NK-92 treated with Interleukin-12 subunit alpha and Interleukin-12 subunit beta, amount 100 ng/mL, for 24 hours (cell line): ENCODE results near the gene DHX8.
"Not testable (repeated sequence)": the region's sequence is repeated elsewhere in the genome, so short reads cannot be mapped to it uniquely, and the experiment has no call there.

Experiments
- DNase-seq: peaks from one replicate; lab custom pipeline; 2025; lab: John Stamatoyannopoulos, UW

The DHX8 gene

GRCh38 chr17:43483674-43484551, at the start of gene DHX8:
Gene DHX8, plus strand, starts transcription at chr17:43483975. Its CDS starts 63 bp downstream, at chr17:43484038.
- DNase-seq: peak; percentile 98

DNA sequence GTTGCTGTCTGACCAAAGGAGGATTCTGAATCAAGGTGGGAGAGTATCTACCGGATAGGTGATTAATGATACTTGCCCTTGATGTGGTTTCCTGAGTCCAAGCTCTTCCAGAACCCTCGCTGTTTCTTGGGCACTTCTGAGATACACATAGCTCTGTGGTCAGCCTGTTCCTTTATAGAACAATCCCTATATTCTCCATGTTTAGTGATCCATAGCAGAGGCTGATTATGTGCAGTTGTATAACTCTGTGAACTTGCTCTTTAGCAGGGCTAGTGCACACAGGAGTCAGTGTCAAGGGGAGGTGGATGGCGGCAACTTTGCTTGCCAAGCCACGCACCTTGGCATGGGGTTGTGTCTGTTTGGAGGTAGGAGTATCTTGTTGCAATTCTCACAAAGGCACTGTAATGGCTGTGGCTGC, 48.9 kb upstream of the DHX8 start:
- no peak for DNase-seq

DNA sequence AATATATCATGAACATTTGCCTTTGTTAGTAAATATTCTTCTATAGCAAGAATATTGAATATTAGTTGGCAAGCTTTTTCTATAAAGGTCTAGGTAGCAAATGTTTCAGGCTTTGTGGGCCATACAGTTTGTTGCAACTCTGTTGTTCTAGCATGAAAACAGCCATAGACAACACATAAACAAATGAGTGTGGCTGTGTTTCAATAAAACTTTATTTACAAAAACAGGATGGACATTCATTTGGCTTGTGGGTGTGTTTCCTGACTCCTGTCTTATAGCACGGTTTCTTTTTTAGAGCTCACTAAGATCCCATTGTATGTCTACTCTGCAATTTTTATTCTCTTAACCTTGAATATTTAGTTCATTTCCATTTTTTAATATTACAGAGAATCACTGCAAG, 46.0 kb upstream of the DHX8 start:
- no peak for DNase-seq

GRCh38 chr17:43438626-43439025, 45.1 kb upstream of the DHX8 start:
- no peak for DNase-seq

DNA sequence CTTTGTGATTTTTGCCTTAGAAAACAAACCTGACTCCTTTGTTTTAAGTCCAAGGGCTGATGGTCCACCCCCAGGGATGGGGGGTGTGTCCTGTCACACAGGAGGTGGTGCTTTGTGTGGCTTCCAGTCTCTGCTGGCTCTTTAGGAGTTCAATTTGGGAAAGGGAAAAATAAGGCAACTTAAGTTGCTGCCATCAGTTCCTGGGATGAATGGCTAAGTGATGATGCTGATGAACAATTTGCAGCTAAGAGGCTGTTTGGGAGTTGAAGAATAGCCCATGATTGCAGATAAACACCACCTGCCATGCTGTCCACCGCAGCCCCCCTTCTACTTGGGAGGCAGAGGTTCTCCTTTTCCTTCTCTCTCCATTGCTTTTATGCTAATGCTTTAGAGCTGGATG, 44.7 kb upstream of the DHX8 start:
- DNase-seq: no peak

DNA sequence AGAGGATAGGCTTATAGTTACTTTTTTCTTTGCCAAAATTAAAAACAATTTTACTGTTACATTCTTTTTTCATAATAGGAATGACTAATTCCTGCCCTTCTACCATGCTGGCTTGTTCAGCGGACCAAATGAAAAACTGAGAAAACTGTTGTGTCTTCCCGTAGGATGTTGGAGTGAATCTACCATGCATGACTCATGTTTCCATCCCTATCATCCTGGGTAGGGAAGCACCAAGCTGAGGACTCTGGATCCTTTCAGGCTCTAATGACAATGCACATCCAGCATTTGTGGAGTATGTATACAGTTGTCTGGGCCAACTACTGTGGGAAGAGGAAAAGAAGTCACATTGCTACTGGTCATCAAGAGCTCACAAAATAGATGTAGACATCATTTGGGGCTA, 41.1 kb upstream of the DHX8 start:
- DNase-seq: no peak

DNA sequence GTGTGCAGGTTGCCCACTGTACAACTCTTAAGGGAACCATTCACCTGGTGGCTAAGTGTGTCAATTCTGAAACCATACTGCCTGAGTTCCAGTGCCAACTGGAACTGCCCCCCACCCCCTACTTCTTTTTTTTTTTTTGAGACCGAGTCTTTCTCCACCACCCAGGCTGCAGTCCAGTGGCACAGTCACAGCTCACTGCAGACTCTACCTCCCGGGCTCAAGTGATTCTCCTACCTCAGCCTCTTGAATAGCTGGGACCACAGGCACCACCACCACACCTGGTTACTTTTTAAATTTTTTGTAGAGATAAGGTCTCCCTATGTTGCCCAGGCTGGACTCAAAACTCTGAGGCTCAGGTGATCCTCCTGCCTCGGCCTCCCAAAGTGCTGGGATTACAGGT, 40.4 kb upstream of the DHX8 start:
- no peak for DNase-seq

- no peak for DNase-seq
These were observed 39.4 kb upstream of the DHX8 start for GRCh38 chr17:43444223-43445008.

DNA sequence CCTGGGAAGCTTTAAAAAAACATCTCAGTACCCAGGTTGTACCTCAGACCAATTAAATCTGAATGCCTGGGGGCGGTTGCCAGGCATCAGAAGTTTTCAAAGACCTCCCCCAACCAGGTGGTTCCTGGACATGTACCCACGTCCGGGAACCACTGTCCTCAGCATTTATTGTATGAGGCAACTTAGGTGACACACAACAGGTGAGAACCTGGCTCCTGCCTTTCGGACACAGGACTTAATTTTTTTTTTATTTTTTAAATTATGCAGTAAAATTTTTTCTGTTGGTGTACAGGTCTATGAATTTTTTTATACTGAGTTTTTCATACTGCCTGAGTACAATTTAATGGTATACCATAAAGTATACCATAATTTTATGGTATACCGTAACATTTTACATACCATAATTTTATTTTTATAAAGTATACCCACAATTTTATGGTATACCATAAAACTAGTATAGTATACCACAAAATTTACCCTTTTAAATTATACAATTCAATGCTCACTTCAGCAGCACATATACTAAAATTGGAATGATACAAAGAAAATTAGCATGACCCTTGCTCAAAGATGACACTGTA, 38.7 kb upstream of the DHX8 start:
- no peak for DNase-seq

- DNase-seq: no peak
These were observed 37.0 kb upstream of the DHX8 start for GRCh38 chr17:43446773-43447172.

DNA sequence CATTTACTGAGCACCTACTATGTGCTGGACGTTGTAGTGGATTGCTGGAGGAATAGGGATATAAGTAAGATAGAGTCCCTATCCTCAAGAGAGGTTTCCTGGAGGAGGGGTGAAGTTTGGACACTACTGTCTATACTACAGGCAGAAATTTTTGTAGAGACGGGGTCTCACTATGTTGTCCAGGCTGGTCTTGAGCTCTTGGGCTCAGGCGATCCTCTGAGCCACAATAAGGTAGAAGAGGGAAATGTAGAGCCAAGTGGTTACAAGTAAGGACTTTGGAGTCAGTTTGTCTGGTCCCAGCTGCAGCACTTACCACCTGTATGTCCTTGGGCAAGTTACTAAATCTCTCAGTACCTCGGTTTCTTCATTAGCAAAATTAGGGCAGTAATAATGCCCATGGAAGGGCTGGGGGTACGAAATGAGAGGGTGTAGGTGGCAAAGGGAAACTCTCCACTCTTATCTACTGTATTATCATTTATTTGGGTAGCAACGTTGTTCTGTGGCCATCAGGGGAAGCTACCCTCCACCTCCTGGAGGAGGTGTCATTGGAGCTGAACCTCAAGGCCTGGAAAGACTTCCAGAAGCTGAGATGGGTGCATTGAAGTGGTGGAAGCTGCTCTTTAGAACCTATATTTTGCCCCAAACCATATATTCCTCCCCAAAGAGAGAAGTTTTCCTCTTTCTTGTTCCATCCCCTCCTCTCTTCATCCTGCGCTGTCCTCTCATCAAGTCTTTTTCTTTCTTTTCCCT, 34.9 kb upstream of the DHX8 start:
- DNase-seq: no peak

DNA sequence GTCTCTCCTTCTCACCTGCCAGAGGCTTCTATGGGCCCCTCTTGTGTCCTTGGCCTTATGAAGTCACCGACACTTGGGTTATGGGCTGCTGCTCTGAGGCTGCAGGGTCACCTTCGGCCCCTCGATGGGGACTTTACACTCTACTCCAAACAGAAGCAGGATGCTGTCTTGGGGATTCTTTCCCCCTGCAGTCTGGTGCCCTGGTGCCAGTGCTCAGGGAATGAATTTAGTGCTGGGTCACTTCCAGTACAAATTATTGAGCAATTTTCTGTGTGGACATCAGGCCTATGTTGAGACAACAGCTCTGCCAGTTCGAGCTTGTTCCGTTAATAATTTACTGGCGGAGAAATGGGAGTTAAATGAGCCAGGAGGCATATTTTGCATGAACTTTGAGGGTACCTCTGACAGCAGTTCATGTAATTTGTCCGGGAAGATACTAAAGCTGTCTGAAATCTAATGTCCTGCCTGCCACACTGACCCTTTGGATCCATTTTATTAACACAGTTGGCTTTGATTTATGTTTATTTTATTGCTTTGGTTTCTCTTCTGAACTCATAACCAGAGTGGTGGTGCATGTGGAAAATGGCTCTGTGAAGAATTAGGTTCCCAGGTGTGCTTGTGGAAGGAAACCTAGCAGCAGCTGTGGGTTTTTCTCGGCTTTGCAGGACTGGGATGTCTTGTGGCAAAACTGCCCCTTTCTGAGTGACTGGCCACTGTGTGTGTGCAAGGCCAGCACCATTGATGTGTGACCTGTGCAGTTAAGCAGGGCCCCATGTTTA, 34.1 kb upstream of the DHX8 start:
- no peak for DNase-seq

- DNase-seq: not testable (repeated sequence)
These were observed 33.0 kb upstream of the DHX8 start for GRCh38 chr17:43450791-43451190.

DNA sequence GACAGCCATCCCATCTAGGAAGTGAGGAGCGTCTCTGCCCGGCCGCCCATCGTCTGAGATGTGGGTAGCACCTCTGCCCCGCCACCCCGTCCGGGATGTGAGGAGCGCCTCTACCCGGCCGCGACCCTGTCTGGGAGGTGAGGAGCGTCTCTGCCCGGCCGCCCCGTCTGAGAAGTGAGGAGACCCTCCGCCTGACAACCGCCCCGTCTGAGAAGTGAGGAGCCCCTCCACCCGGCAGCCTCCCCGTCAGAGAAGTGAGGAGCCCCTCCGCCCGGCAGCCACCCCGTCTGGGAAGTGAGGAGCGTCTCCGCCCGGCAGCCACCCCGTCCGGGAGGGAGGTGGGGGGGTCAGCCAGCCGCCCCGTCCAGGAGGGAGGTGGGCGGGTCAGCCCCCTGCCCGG, 32.0 kb upstream of the DHX8 start:
- DNase-seq: not testable (repeated sequence)

DNA sequence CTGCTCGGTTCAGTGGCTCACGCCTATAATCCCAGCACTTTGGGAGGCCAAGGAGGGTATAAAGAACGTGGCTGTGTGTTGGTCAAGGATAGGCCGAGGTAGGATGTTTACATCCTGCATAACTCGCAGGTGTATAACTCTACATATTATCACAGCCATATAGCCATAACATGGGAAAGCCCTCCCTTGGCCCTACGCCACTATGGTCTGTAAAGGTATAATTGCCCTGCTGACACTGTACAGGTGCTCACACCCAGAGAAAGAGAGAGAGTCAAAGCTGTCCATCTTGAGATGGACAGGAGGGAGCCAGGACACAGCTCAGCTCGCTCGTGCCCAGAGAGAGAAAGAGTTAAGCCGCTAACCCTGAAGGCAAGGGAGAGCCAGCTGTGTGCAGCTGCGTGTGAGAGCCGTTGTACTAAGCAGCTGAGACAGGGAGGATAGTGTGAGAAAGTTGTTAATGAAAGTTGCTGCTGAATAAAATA, 30.4 kb upstream of the DHX8 start:
- DNase-seq: no peak

DNA sequence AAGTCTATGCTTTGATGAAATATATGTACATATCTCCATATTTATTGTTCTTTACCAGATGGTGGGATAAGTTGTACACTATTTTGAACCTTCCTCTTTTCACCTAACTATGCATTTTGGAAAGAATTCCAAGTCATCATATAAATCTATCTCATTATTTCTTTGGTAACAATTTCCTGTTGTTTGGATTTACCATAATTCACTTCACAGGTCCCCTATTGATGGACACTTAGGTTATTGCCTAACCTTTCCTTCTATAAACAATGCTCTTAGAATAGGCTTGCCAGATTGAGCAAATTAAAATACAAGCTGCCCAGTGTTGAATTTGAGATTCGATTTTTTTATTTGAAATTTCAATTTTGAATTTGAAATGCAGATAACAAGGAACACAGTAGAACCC, 28.9 kb upstream of the DHX8 start:
- DNase-seq: no peak

- no peak for DNase-seq
These were observed 27.7 kb upstream of the DHX8 start for GRCh38 chr17:43456029-43456428.

DNA sequence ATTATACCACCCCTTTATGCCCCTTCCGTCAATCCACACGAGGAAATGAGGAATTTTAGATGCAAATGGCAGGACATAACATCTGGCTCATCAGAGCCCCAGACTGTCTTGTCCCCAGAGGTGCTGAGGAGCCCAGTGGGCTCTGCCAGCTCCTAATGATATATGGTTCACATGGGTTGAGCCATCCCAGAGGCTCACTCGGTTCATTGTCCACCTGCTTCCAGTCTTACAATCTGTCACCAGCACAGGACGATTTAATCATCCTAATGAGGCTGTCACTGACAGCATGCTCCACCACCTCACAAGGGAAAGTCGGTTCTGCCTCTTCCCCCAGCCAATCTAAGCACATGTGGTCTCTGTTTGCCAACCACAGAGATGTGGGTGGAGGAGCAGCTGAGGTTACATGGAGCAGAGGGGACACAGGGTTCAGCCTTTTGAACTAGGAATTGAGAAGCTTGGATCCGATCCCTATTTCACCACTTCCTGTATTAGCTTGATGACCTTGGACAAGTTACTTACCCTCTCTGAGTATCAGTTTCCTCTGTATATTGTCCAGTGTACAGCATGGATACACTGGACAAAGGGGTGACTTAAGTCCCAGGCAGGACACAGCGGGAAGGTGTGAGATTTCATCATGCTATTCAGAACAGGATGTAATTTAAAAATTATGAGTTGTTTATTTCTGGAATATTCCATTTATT, 27.0 kb upstream of the DHX8 start:
- no peak for DNase-seq

DNA sequence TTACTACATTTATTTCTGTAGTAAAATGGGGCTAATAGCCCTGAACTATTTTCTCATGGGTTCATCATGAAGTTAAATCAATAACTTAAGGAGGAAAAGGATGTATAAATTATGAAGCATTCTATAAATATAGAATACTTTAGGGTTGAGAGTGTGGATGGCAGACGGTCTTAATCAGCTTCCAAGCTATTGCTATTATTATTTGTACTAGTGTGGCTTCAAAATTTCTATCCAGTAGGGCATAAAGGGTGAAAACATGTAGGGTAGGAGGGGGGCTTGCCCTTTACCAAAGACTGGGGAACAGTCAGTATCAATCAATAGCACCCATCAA, 26.4 kb upstream of the DHX8 start:
- no peak for DNase-seq

GRCh38 chr17:43459878-43460277, 23.9 kb upstream of the DHX8 start:
- DNase-seq: not testable (repeated sequence)

GRCh38 chr17:43461185-43461584, 22.6 kb upstream of the DHX8 start:
- DNase-seq: no peak
